Cortex of kidney (tissue), 1 donor: ENCODE results near the gene NINL.

ENCODE experiments used
- DNase-seq: peaks from one replicate; lab custom pipeline; 2025; lab: John Stamatoyannopoulos, UW

Gene NINL

DNA sequence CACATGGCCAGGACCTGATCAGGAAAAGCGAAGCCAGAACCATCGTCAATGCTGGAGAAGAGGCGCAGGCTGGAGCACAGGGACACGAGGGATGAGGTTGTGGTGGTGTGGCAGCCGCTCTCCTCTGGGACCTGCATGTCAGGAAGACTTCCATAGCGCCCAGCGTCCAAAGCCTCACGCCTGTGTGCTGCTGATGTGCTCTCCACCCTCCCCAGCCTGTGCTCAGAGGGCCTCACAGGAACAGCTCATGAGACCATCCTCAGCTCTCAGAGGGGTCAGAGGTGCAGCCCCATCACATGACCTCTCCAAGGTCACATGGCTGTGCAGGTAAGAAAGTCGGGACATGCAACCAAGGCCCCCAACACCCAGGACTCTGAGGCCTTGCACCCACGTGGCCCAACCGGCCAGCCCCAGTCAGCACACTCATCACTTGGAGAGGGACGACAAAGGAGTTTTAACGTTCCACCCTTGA lies 84.4 kb downstream of the NINL start:
- DNase-seq = no peak

DNA sequence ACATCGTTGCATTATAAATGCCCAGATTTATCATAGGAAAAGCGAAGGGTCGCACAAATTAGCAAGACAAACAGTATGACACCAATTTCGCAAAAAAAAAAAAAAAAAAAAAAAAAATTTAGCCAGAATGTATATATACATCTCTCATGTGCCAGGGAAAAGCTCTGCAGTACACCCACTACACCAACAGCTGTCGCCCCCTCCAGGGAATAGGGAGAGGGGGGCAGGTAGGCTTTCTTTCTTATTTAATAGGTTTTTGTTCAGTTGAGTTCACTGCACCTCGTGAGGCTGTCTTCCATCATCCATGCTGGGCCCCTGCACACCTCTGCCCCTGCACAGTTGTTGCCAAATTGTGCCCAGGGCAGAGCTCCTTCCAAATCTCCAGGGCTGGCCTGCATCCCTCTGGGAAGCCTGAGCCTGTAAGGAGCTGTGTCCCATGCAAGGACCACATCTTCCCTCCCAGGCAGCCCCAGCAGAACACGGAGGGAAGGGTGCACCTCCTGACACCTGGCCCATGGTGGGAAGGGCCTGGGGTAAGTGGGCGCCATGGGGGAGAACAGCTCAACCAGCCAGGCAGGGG lies 85.4 kb downstream of the NINL start:
- no peak for DNase-seq

DNA sequence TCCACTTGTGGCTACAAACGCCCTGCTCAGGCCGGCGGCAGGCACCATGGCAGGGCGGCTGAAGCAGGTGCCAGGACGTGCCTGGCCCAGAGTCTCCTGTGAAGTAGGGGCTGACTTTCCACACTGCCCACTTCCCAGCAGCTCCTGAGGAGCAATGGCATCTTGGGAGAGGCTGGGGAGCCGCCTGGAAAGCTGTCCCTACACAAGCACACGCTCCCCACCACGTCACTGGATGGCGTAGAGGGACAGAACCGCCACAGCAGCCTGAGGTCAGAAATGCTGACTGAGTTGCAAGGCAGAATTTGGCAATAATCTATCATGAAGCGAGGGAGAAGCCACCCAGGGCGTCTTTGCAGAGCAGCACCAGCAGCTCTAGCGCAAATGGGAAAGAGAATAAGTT lies 86.3 kb downstream of the NINL start:
- no peak for DNase-seq

DNA sequence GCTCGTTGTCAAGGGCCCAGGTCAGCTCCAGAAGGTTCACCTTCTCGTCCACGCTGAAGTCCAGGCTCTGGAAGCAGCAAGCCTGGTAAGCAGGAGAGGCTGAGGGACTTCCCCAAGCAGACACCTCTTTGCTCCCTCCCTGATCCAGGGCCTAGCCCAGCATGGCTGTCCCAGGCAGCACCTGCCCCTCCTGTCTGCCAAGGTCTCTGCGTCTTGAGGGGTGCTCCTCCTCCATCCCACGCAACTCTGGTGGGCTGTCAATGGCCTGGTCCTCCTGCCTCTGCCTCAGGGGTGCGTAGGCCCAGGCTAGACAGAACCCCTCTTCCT lies 87.1 kb downstream of the NINL start:
- DNase-seq = no peak

DNA sequence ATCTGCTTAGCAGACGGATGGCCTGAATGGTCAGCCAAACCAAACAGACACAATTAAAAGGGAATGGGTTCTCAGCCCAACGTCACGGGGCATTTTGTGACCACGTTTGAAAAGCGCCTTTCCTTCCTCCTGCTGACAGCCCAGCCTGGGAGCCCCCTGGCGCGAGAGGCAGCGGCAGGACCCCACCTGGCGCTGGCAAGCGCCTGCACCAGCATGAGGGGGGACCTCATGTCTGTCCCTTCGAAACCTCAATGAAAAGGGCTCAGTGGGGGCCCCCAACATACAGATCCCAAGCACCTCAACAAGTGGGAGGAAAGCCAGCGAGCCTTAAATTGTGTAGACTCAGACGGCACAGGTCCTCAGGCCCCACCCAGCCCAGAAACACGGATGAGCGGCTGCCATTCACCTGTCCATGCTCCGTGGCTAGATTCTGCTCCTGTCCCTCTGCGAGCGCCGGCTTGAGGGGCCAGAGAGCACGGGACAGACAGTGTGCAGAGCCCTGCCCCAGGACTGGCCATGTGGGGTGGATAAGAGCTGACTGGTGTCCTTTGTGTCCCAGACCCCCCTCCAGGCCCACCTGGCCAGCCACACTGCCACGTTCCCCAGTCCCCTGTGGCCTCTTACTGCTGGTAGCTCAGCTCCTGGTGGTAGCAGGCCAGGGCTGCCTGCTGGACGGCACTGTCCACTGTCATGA lies 87.6 kb downstream of the NINL start:
- DNase-seq = no peak

DNA sequence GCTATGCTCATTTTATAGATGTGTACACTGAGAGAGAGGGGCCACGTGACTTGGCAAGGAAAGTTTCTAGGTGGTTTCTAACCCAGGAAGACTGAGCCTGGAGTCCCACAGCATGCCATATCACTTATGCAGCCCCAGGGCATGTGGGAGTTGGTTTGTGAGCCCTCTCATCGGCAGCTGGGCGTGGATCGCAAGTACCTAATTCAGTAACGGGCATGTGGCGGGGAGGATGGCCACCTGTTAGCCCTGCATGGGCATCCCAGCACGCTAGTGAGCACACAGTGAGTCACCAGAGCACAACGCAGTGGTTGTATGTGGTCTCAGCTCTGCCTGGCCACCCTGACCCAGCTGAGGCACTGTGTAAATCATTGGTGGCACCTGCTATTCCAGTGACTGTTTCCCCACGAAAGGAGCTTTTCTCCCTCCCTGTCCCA lies 88.3 kb downstream of the NINL start:
- DNase-seq = no peak

DNA sequence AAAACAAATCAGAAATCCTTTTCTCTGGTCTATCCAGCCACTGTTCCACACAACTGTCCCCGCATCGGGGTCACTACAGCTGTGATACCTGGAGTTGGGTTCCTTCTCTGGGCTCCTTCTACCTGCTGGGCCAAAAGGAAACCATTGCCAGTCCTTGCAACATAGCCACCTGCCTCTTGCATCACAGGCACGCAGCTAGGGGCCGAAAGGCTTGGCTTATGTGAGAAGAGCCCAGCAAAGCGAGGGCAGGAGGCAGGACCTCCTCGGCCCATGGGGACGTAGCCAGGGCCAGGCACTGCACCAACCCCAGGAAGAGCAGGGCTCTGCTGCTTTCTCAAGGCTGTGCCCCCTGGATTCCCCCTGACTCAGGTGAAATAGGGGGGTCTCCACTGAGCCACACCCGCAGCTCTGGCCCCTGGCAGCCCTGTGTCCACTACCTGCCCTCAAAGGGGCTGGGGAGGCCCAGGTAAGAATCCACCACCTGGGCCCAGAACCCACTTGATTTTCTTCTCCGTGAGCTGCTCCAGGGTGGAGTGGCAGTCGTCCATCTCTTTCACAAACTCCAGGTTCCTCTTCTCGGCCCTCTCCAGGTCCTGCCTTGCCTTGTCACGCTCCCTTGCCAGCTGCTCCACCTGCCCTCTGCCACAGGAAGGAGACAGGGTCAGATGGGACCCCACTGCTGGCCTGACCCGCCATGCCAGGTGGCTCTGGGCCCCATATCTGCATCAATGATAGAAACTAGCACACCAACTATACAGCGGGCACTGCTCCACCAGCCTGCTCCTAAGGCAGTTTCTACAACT lies 89.0 kb downstream of the NINL start:
- DNase-seq = no peak

DNA sequence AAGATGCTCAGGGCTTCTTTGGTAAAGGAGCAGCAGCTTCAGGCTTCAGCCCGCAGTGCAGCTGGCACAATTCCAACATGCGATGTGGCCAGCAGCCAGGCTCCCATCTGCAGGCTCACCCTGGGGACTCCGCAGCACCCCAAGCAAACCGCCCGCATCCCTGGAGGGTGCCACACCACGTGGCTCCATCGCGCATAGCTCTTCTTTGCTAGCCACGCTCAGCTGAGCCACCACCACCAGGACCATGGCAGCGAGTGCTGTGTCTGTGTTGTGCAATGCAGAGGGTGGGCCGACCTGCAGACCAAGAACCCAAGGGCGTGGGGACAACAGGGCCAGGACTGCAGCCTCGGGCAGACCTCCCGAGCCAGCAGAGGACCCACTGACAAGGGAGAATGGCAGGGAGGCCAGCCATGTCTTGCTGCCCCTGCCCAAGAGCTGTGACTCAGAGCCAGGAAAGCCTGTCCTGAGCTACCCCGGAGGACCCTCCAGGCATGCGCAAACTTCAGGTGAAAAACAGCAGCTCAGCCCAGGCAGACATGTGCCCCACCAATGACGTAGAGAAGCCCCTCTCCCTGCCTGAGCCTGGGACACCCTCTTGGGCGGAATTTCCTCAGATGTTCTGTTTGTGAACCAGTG lies 90.0 kb downstream of the NINL start:
- DNase-seq = no peak

DNA sequence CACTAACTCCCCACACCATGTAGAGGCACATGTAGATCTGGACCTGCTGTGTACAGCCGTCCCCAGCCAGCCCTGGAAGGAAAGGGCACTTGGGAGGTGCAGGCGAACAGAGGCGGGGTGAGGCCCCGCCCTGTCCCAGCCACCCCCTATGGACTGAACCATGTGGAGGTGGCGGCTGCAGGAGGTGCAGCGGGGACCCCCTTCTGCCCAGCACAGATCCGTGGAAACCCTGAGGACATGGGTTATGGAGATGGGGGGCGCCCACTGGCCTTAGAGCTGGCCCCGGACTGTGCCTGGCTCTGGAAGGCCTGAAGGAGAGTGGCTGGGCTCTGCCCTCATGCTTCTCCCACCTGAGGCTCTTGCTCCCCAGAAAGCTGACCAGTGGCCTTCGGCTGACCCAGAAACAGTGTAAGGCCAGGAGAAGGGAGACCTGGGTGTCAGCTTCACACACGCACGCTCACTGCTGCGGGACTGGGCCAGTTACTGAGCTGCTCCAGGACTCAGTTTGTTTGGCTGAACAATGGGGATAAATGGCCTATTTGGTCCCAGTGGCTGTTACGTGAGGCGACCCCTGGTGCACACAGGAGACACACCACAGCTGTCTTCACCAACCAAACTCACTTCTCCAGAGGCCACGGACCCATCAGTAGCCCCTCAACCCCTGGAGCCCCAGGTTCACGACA lies 90.7 kb downstream of the NINL start:
- DNase-seq = no peak

DNA sequence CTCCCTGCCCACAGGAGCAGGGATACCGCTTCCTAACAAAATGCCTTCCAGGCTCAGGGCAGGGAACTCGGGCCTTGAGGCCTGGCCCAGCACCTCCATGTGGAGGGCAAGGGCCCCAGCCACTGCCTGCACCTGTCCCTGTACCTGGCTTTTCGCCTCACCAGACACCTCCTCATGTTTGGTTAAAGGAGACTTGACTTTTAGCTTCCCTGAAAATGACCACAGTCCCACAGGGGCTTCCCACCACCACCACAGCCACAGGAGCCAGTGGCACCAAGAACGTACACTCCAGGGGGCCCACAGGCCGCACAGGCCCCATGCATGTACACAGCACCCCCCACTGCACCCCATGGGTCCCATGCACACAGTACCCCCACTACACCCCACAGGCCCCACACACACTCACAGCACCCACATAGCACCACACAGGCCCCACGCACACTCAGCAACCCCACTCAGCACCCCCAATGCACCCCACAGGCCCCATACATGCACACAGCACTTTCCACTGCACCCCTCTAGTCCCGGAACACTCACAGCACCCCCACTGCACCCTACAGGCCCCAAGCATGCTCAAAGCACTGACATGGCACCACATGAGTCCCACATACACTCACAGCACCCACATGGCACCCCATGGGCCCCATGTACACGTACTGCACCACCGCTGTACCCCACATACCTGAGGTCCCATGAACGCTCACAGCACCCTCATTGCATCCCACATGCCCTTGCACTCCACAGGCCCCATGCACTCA lies 91.4 kb downstream of the NINL start:
- no peak for DNase-seq

DNA sequence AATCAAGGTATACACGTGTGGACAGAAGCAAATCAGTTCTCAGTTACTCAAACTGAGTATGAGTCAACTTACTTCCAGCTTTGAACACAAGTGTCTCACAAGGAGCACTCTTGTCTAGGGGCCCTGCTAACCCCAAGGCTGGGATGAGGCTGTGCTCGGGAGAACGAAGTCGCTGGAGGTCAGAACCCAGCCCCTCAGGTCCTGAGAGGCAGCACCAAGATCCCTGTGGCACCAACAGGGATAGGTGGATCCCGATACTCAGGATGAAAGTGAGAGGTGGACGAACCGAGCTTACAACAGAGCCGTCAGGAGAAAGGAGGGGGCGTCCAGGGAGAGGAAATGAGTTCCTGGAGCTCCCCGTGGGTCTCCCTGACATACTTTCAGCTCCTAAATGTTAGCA lies 92.2 kb downstream of the NINL start:
- no peak for DNase-seq

DNA sequence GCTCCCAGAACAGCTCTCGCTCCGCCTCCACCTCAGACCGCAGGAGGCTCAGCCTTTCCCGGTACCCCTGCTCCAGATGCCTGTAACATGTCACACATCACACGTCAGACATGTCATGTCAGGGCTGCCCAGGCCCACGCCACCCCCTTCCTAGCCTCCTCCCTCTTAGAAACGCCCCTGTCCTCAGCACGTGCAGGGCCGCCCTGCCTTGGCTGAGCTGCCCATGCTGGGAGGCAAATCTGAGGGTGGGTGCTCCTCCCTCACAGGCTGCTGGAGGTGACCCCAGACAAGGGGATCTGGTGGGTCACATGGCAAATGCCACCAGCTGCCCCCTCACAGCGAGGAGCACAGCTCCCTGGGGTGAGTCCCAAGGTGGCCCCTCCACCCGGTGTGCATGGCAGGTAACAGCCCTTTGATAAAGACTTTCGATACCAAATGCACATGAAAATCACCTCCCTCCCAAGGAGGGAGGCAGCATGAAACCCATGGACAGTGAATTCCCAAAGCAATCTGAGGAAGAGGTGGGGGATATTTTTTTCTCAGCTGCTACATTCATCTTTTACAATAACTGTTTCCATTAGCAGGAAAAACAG lies 93.8 kb downstream of the NINL start:
- no peak for DNase-seq

DNA sequence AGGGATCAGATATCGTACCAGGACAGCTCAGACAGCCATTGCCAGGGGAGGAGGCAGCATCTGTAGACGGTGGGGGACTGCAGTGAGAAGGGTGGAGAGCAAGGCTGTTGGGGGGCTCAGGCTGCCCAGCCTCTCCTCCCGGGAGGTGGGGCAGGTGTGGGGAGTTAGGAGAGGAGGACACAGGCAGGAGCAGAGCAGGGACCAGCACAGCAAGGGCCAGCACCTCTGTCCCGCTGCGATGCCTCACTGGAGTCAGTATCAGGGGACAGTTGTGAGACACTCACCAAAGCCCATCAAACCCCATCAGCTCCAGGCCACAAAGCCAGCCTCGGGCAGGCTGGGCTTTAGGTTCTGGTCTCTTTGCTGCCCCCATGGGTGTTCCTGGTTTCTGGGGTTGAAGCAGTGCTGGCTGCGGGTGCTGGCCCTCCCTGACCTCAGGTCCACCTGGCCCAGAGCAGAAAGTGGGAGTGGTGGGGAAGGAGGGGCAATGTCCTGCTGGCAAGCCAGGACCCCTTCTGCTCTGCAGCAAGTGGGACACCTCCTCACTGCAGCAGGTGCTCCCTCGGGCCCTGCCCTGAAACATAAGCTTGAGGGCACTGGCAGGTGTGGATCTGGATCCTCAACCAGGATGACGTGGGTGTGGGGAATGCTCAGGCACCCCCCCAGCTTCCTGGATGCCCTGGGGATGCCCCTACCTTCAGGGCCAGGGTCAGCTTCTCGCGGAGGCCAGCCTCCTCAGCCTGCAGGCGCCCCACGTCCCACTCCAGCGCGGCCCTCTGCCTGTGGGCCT lies 94.5 kb downstream of the NINL start:
- no peak for DNase-seq

DNA sequence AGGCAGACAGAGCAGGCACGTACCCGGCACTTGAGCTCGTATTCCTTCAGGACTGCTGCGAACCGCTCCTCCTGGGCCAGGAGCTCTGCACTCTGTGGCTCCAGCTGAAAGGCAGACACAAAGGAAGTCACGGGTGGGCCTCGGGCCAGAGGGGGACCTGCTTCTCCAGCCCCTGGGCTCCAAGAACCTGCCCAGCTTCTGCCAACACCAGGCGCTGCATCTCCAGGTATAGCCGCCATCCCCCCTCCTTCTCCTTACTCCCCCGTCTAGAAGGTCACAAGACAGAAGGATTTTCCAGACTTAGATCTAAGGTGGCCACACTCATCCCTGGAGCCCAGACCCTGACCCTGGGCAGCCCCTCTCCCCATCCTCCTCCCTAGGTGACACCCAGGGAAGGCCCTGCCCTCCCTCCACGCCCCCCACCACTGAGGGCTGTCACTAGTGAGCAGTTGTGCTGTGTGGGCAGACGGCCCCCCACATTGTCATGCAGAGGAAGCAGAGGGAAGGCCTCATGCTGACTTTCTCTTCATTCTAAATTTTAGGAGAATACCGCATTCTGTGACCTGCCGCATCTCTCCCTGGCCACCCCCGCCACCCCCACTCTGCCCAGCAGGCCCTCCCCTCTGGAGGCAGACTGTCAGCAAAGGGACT lies 96.0 kb downstream of the NINL start:
- no peak for DNase-seq

DNA sequence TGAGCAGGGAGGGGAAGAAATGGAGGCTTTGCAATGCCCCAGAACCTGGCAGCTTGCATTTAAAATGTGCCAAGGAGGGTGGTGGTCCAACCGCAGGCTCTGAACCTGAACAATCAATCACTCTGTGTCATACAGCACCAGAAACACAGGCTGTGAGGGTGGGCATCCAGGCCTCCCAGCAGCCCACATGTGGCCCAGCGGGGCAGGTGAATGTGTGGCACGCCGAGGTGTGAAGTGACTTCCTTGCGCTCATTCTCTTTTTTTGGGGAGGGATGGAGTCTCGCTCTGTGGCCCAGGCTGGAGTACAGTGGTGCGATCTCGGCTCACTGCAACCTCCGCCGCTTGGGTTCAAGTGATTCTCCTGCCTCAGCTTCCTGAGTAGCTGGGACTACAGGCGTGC lies 97.4 kb downstream of the NINL start:
- no peak for DNase-seq

DNA sequence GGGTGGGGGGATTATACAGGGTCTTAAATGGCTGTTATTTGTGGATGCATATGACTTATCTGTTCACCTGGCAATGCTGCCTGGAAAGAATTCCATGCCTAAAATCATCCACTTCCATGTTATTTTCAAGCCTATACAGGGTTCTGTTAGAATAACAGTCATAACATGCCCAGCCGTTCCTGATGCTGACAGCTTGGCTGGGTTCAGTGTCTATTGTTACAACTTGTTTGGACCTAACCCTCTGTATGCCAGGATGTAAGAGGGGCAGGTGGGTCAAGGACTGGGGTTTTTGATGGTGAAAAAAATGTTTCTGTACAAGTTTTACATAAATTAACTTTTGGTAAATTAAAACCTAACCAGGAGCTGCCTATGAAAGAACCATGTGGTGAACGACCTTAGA lies 98.0 kb downstream of the NINL start:
- no peak for DNase-seq

DNA sequence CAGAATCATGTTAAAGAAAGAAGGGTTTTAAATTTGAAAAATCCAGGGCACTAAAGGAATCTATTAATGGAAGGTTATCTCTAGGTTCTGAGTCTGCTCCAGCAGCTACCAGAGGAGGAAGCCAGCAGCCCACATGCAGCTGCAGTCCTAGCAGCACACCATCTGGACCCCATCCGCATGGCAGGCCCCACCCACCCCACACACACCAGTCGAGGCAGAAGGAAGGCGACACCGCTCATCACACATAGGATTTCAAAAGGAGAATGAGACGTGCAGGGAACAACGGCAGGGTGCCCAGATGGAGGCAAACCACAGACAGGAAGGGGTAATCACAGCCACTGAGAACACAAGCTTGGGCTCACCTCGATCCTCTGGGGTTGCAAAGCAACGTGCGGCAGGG lies 99.0 kb downstream of the NINL start:
- DNase-seq = no peak

DNA sequence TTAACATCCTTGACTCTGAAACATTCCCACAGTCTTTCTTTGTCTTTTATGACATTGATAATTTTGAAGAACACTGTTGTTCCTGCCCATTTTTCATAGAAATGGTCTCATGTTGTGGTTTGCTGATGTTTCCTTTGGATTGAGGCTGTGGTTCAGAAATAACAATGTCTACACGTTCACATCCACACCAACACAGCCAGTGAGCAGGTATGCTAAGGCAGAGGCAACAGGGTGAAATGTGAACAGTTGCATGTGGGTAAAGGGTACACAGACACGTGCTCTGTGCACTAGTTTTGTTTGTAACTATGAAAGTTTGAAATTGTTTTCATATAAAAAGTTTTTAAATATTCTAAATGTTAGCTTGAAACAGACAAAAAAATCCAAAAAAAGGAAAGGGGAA lies 99.5 kb downstream of the NINL start:
- no peak for DNase-seq

DNA sequence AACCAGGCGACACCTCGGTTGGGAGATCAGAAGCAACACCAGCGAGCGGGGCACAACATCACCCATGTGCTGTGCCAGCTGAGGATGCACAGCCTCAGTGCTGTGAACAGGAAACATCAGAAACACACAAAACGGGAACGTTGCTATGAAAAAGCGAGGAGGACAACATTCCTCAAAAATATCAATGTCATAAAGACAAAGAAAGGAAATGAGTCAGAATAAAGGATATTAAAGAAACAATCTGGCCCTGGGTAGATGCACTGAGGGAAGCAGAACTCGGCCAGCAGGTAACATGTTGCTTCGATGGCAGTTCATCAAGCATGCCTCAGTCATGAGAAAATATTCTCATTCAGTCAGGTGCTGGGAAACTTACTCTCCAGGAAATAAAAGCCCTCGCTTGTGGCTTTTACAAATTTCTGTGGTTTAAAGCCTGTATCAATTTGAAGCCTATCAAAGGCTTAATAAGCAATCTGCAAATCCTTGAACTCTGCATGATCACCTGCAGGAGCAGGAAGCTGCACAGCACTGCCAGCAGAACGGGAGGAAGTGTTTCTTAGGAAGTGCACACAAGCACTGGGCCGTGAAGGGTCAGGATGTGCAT lies 100.3 kb downstream of the NINL start:
- no peak for DNase-seq
